WTC11 (cell line): Measurements from ENCODE around the gene HMCN1. TPM values are rescaled to one million over a fixed set of nuclear protein-coding genes. Genes with fewer than 3 reads are reported as not detected.
A peak's percentile ranks its signal among the peaks of the same experiment; 100 is the strongest.

Experiments
- ATAC-seq: fragments of 200-7000 bp; cut with Tn5 transposase; 2 replicates; pipeline ENCODE4 v1.10.0; 2021; ENCODE audit warnings: mild to moderate bottlenecking, moderate library complexity
- CTCF ChIA-PET: fragments of 300-600 bp; sonication (Branson Sonifier 250); formaldehyde crosslinking; loops from one replicate; lab custom pipeline; 2021; ENCODE audit warnings: antibody characterized with exemption; lab: Charles Lee
- POLR2A ChIA-PET: fragments of 350-600 bp; sonication (Branson Sonifier 250); formaldehyde crosslinking; loops from one replicate; lab custom pipeline; 2021; ENCODE audit warnings: antibody characterized with exemption; lab: Charles Lee
- DNase-seq: peaks from one replicate; pipeline ENCODE4 v3.0.0; 2021; ENCODE audit warnings: low spot score
- H3K27ac Mint-ChIP-seq: 2 replicates; pipeline ENCODE4 v1.8.0; 2021; ENCODE audit warnings: mixed read lengths
- H3K27me3 Mint-ChIP-seq: 2 replicates; pipeline ENCODE4 v1.8.0; 2021; ENCODE audit warnings: low read depth, mild to moderate bottlenecking, moderate library complexity, mixed read lengths
- H3K36me3 Mint-ChIP-seq: 2 replicates; pipeline ENCODE4 v1.8.0; 2021; ENCODE audit warnings: mixed read lengths
- H3K4me1 Mint-ChIP-seq: 2 replicates; pipeline ENCODE4 v1.8.0; 2022; ENCODE audit warnings: mixed read lengths
- H3K4me3 Mint-ChIP-seq: 2 replicates; pipeline ENCODE4 v1.8.0; 2021; ENCODE audit warnings: mild to moderate bottlenecking, moderate library complexity, mixed read lengths
- H3K9me3 Mint-ChIP-seq: 2 replicates; pipeline ENCODE4 v1.8.0; 2021; ENCODE audit warnings: mixed read lengths
- ARID4B ChIP-seq: sonication (generic); formaldehyde crosslinking; IDR thresholded peaks from 2 replicates; pipeline ENCODE4 v1.8.0; 2023; ENCODE audit warnings: missing genetic modification reagents, mild to moderate bottlenecking, borderline replicate concordance
- CBFB ChIP-seq: sonication (generic); formaldehyde crosslinking; IDR thresholded peaks from 2 replicates; pipeline ENCODE4 v1.8.1; 2022; ENCODE audit warnings: mild to moderate bottlenecking, low read depth, missing genetic modification reagents
- E2F1 ChIP-seq: sonication (generic); formaldehyde crosslinking; IDR thresholded peaks from 2 replicates; pipeline ENCODE4 v1.8.0; 2022; ENCODE audit warnings: mild to moderate bottlenecking, missing genetic modification reagents
- ESRRA ChIP-seq: sonication (generic); formaldehyde crosslinking; IDR thresholded peaks from 2 replicates; pipeline ENCODE4 v1.8.1; 2022; ENCODE audit warnings: mild to moderate bottlenecking, missing genetic modification reagents, borderline replicate concordance
- ETV6 ChIP-seq: sonication (generic); formaldehyde crosslinking; IDR thresholded peaks from 2 replicates; pipeline ENCODE4 v1.8.1; 2022; ENCODE audit warnings: mild to moderate bottlenecking, missing genetic modification reagents
- FOXK1 ChIP-seq: sonication (generic); formaldehyde crosslinking; IDR thresholded peaks from 2 replicates; pipeline ENCODE4 v1.8.0; 2022; ENCODE audit warnings: mild to moderate bottlenecking, moderate library complexity, missing genetic modification reagents
- MLX ChIP-seq: sonication (generic); formaldehyde crosslinking; IDR thresholded peaks from 2 replicates; pipeline ENCODE4 v1.8.1; 2023; ENCODE audit warnings: mild to moderate bottlenecking, missing genetic modification reagents, moderate library complexity
- NFYB ChIP-seq: sonication (generic); formaldehyde crosslinking; conservative IDR thresholded peaks from 2 replicates; pipeline ENCODE4 v1.8.0; 2022; ENCODE audit warnings: low read depth, missing genetic modification reagents
- NR3C1 ChIP-seq: sonication (generic); formaldehyde crosslinking; conservative IDR thresholded peaks from 2 replicates; pipeline ENCODE4 v1.8.1; 2023; ENCODE audit warnings: low read depth, mild to moderate bottlenecking, missing genetic modification reagents
- OVOL2 ChIP-seq: fragments of 250-450 bp; sonication (Bioruptor Pico); IDR thresholded peaks from 2 replicates; pipeline ENCODE4 v1.9.0; 2021; ENCODE audit warnings: mild to moderate bottlenecking, borderline replicate concordance
- SMAD4 ChIP-seq: sonication (generic); formaldehyde crosslinking; IDR thresholded peaks from 2 replicates; pipeline ENCODE4 v1.8.0; 2022; ENCODE audit warnings: mild to moderate bottlenecking, missing genetic modification reagents
- SOX15 ChIP-seq: fragments of 250-450 bp; sonication (Bioruptor Pico); IDR thresholded peaks from 2 replicates; pipeline ENCODE4 v1.9.0; 2021; ENCODE audit warnings: mild to moderate bottlenecking
- TCF7 ChIP-seq: sonication (generic); formaldehyde crosslinking; IDR thresholded peaks from 2 replicates; pipeline ENCODE4 v1.8.0; 2022; ENCODE audit warnings: mild to moderate bottlenecking, low read depth, missing genetic modification reagents, moderate library complexity
- TEAD1 ChIP-seq: sonication (generic); formaldehyde crosslinking; IDR thresholded peaks from 2 replicates; pipeline ENCODE4 v1.8.0; 2022; ENCODE audit warnings: mild to moderate bottlenecking, missing genetic modification reagents
- USF1 ChIP-seq: sonication (generic); formaldehyde crosslinking; IDR thresholded peaks from 2 replicates; pipeline ENCODE4 v1.8.0; 2022; ENCODE audit warnings: mild to moderate bottlenecking, missing genetic modification reagents
- ZNF317 ChIP-seq: sonication (generic); formaldehyde crosslinking; IDR thresholded peaks from 2 replicates; pipeline ENCODE4 v1.8.1; 2023; ENCODE audit warnings: low read depth, mild to moderate bottlenecking, moderate library complexity, missing genetic modification reagents, borderline replicate concordance
- ZNF416 ChIP-seq: fragments of 250-450 bp; sonication (Bioruptor Pico); IDR thresholded peaks from 2 replicates; pipeline ENCODE4 v1.9.0; 2021; ENCODE audit warnings: mild to moderate bottlenecking, inconsistent platforms
- ZNF512 ChIP-seq: sonication (generic); formaldehyde crosslinking; IDR thresholded peaks from 2 replicates; pipeline ENCODE4 v1.8.1; 2022; ENCODE audit warnings: missing genetic modification reagents, borderline replicate concordance
- ZSCAN18 ChIP-seq: fragments of 250-450 bp; sonication (Bioruptor Pico); IDR thresholded peaks from 2 replicates; pipeline ENCODE4 v2.1.2; 2022; ENCODE audit warnings: mild to moderate bottlenecking, moderate library complexity
- total RNA-seq: library from RNA; stranded (reverse); gene quantifications from 3 replicates; pipeline ENCODE4 v1.2.3, GENCODE V29; 2021

The HMCN1 gene
- total RNA-seq, 1 experiment from 2014 or later: 5.6 TPM

GRCh38 chr1:185837711-185838110 lies 103.5 kb downstream of the HMCN1 start:
- Mint-ChIP-seq H3K27ac (peak overlapping the region; percentile 75; the same call in 1 of the 2 replicates), H3K4me1 (peaks cover 44% of the 10 kb centered on the region), H3K4me3 (no peak overlapping the region), H3K27me3 (no peaks in the 10 kb centered on the region), H3K9me3 (peaks cover 9% of the 10 kb centered on the region), H3K36me3 (no peaks in the 10 kb centered on the region)
- DNase-seq: no peak
- ChIA-PET POLR2A (no interaction called here), CTCF (no interaction called here)
- ATAC-seq: peak; percentile 65
- TF ChIP-seq ZNF512 (CRISPR knock-in tag): 0 out of 2 replicates have a peak, but pooled peaks have one; percentile 4
- no peak for TF ChIP-seq NFYB (CRISPR knock-in tag)

- ATAC-seq: peak; percentile 56
- CTCF ChIA-PET: no interaction called here
- TF ChIP-seq ESRRA (CRISPR knock-in tag): no peak
- TF ChIP-seq E2F1 (CRISPR knock-in tag): no peak
- TF ChIP-seq TCF7: no peak
- TF ChIP-seq OVOL2 (CRISPR knock-in tag): no peak
- no peak for TF ChIP-seq NR3C1 (CRISPR knock-in tag)
- TF ChIP-seq ZNF512 (CRISPR knock-in tag): 0 out of 2 replicates have a peak, but pooled peaks have one; percentile 10
- no peak for TF ChIP-seq SOX15 (CRISPR knock-in tag)
- 0 out of 2 replicates have a peak, but pooled peaks have one; percentile 26 for TF ChIP-seq ETV6
- TF ChIP-seq CBFB (CRISPR knock-in tag): no peak
- no peak; the same call in 1 of the 2 replicates for TF ChIP-seq ZSCAN18
- no peak for TF ChIP-seq TEAD1
- TF ChIP-seq MLX (CRISPR knock-in tag): no peak
- TF ChIP-seq SMAD4: no peak
- no peak for TF ChIP-seq ZNF416 (CRISPR knock-in tag)
- TF ChIP-seq FOXK1 (CRISPR knock-in tag): no peak
- no peak for TF ChIP-seq NFYB (CRISPR knock-in tag)
- TF ChIP-seq, all 79 proteins: peak for 2
- H3K4me1 Mint-ChIP-seq: peaks cover 48% of the 10 kb centered on the region
- H3K9me3 Mint-ChIP-seq: peaks cover 9% of the 10 kb centered on the region
- H3K27ac Mint-ChIP-seq: no peak overlapping the region
- H3K27me3 Mint-ChIP-seq: no peaks in the 10 kb centered on the region
- H3K36me3 Mint-ChIP-seq: no peaks in the 10 kb centered on the region
- no peak for DNase-seq
- POLR2A ChIA-PET: no interaction called here
- no peak overlapping the region for H3K4me3 Mint-ChIP-seq
Observed at GRCh38 chr1:185838111-185838510, 103.9 kb downstream of the HMCN1 start.

GRCh38 chr1:185840880-185841279 lies 106.7 kb downstream of the HMCN1 start:
- ChIA-PET POLR2A (no interaction called here), CTCF (interaction anchor here (0.8 kb wide), 1 partner anchor 16 kb away, joined by 3 read pairs; no protein-coding TSS in a partner anchor)
- Mint-ChIP-seq H3K4me3 (no peak overlapping the region), H3K27ac (no peak overlapping the region), H3K9me3 (peaks cover 9% of the 10 kb centered on the region), H3K36me3 (no peaks in the 10 kb centered on the region), H3K27me3 (no peaks in the 10 kb centered on the region), H3K4me1 (peaks cover 58% of the 10 kb centered on the region)
- ATAC-seq (no peak), DNase-seq (no peak)
- no peak for TF ChIP-seq ESRRA (CRISPR knock-in tag)
- no peak for TF ChIP-seq USF1 (CRISPR knock-in tag)
- no peak for TF ChIP-seq ZNF317 (CRISPR knock-in tag)
- TF ChIP-seq ARID4B (CRISPR knock-in tag): no peak
- TF ChIP-seq FOXK1 (CRISPR knock-in tag): no peak
